LNCaP clone FGC (cell line): Measurements from ENCODE around the gene PRXL2C.

ENCODE experiments used
- DNase-seq: peaks from one replicate; pipeline ENCODE4 v3.0.0-alpha.2; 2011; ENCODE audit warnings: low read depth
- H3K4me3 ChIP-seq: 2 replicates; pipeline ENCODE4 v1.5.1; 2011; ENCODE audit warnings: mild to moderate bottlenecking, low read depth, low read length, control low read depth
- TF ChIP-seq, protein P1 (sequence below): IDR thresholded peaks from 2 replicates; pipeline ENCODE4 v1.5.1; 2012; ENCODE audit warnings: mild to moderate bottlenecking; ENCODE audit not compliant: control insufficient read depth, insufficient read depth; ENCODE audit errors: extremely low read depth

PRXL2C gene

DNA sequence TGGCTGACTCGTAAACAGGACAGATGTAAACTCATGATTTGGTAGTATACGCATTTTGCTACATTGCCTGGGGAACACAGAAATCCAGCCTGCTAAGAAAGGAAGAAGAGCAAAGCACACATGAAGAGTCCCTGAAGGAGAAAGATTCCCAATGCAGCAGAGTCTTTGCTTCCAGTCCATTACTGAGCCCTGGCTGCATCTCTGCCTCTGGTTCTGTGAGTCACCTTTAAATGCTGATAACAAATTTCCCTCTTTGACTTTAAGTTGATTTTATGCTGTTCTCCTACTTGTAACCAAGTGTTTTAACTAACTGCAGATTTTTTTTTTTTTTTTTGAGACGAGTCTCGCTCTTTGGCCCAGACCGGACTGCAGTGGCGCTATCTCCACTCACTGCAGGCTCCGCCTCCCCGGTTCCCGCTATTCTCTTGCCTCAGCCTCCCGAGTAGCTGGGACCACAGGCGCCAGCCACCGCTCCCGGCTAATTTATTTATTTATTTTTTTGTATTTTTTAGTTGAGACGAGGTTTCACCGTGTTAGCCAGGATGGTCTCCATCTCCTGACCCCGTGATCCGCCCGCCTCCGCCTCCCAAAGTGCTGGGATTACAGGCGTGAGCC is 8.5 kb upstream of the PRXL2C start:
- no peak overlapping the region for H3K4me3 ChIP-seq
- no peak for DNase-seq
- TF ChIP-seq, protein P1, sequence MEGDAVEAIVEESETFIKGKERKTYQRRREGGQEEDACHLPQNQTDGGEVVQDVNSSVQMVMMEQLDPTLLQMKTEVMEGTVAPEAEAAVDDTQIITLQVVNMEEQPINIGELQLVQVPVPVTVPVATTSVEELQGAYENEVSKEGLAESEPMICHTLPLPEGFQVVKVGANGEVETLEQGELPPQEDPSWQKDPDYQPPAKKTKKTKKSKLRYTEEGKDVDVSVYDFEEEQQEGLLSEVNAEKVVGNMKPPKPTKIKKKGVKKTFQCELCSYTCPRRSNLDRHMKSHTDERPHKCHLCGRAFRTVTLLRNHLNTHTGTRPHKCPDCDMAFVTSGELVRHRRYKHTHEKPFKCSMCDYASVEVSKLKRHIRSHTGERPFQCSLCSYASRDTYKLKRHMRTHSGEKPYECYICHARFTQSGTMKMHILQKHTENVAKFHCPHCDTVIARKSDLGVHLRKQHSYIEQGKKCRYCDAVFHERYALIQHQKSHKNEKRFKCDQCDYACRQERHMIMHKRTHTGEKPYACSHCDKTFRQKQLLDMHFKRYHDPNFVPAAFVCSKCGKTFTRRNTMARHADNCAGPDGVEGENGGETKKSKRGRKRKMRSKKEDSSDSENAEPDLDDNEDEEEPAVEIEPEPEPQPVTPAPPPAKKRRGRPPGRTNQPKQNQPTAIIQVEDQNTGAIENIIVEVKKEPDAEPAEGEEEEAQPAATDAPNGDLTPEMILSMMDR: no peak

DNA sequence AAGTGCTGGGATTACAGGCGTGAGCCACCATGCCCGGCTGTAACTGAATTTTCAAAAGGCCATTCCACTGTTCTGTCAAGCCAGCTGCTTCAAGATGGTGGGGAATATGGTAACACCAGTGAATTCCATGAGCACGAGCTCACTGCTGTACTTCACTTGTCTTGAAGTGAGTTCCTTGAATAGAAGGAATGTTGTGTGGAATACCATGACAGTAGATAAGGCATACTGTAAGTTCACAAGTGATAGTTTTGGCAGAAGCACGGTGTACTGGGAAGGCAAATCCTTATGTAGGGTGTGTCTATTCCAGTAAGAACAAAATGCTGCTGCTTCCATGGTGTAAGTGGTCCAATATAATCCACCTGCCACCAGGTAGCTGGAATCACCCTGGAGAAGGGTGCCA is 6.6 kb upstream of the PRXL2C start:
- DNase-seq: no peak
- TF ChIP-seq, protein P1: no peak

DNA sequence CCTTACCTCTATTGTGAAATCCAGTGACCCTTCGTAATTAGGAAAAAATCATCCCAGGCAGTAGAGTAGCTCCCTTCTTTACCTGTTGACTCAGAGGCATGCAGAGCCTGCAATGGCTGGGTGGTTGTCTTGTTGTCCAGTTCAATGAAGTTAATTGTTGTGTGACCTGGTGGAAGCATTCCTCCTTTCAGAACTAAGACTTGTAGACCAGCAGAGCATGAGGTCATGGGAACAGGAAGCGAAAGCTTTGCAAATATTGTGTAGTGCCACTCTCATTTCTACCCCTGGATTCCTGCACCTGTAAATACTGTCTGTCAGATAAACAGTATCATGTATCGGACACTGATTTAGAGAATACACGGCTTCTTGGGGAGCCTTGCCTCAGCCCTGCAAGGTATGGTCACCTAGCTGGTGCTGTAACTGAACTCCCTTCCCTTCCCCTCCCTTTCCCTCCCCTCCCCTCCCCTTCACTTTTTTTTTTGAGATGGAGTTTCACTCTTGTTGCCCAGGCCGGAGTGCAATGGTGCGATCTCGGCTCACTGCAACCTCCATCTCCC is 5.7 kb upstream of the PRXL2C start:
- TF ChIP-seq, protein P1: no peak
- no peak for DNase-seq
- no peak overlapping the region for H3K4me3 ChIP-seq

More for the DNA sequence above, 6.6 kb upstream of the PRXL2C start:
- no peak overlapping the region for H3K4me3 ChIP-seq

DNA sequence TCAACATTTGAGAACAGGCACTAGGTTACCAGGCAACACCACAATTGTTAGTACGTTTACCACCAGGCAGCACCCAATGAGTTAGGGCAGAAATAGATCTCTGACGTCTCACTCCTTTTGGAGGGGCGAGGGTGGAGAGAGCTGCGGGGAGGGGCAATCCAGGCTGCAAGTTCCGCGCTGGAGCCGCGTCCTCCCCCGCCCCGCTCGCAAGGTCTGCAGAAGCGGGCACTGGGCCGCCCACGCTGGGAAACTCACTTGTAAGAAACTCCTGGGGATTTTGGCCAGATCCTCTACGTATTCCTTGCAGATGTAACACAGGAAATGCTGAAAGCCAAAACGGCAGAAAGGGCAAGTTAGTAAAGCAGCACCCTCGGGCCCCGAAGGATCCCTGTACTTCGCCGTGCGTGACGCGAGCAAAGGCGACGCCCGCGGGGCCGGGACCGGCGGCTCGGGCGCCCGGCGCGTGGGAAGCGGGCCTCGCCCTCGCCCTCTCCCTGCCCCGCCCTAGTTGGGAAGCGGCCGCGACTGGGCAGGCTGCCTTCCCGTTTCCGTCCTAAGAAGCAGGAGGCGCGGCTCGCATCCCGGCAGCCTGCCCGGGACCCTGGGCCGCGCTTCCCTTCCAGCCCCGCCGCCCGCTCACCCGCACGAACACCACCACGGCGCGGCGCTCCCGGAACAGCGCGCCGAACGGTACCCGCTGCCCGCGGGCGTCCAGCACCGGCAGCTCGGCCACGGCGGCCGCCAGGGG is 493 bp downstream of the PRXL2C start:
- DNase-seq: peak; percentile 15
- H3K4me3 ChIP-seq: peak overlapping the region; percentile 63
- TF ChIP-seq, protein P1: peak; percentile 26; the same call in 1 of the 2 replicates

DNA sequence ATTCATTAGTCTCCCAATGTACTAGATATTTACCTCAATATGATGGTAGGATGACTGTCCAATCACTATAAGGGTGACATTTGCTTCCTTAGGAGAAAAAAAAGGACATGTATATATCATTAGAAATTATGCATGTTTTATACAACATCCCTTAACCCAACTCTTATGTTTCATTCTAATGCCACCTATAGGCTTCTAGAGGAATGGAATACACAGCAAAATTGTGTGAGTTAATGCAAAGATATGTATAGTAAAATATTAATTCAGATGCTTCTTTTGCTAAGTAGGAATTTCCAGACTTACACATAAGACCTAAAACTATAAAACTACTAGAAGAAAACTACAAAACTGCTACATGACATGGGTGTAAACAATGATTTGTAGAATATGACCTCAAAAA is 3.5 kb downstream of the PRXL2C start:
- H3K4me3 ChIP-seq: no peak overlapping the region
- DNase-seq: no peak
- TF ChIP-seq, protein P1: peak; percentile 59

DNA sequence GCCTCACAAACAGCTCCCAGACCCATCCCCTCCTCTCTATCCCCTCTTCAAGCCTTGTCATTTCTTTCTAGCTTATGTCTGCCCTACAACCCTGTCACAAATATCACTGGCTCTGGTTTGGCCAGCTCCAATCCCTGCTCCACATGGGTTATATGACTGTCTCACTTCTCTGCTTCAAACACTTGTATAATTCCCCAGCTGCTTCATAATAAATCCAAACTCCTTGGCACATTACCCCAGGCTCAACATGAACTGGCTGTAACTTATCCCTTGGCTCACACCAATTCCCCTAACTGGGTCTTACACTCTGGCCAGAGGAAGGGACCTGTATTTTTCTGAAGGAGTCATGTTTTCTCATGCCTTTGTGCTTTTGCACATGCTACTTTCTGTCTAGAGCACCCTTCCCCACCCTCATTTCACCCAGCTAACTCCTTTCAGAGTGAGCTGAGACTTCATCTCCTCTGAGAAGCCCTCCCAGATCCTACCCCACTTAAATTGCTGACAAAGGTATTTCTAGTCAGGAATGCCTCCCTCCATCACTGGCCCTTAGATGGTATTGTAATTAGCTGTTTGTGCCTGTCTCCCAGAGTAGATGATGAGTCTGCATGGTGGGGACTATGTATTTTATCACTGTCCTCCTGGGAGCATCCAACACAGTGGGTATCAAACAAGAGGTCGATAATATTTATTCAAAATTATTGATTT is 5.3 kb downstream of the PRXL2C start:
- no peak overlapping the region for H3K4me3 ChIP-seq
- no peak for DNase-seq
- TF ChIP-seq, protein P1: no peak
